Ovary (tissue), 9 donors: ENCODE measurements around the gene ENAH. TPM values are rescaled to one million over a fixed set of nuclear protein-coding genes. Genes with fewer than 3 reads are reported as not detected.
A peak's percentile ranks its signal among the peaks of the same experiment; 100 is the strongest.

Experiments used
- DNase-seq, 5 donors: peaks; one replicate each; pipeline ENCODE4 v3.0.0-alpha.2; 2019 to 2020
- H3K27ac ChIP-seq, 2 donors: fragments of 200-600 bp; one replicate each; pipeline versions ENCODE4 v1.5.1 to v1.8.0; 2019 to 2022
- H3K27me3 ChIP-seq: fragments of 200-600 bp; one replicate; pipeline ENCODE4 v1.8.0; 2022
- H3K36me3 ChIP-seq: fragments of 200-600 bp; sonication (generic); one replicate; pipeline ENCODE4 v1.5.1; 2019
- H3K4me1 ChIP-seq: one replicate; pipeline ENCODE4 v1.8.1; 2013; ENCODE audit warnings: mild to moderate bottlenecking, moderate library complexity; ENCODE audit not compliant: insufficient read depth
- H3K4me3 ChIP-seq: fragments of 200-600 bp; sonication (generic); one replicate; pipeline ENCODE4 v1.5.1; 2017
- H3K9me3 ChIP-seq, 2 donors: fragments of 200-600 bp in 1 of 2; sonication (generic) in 1 of 2; one replicate each; pipeline versions ENCODE4 v1.5.1 to v1.8.1; 2013 to 2019; ENCODE audit warnings: mild to moderate bottlenecking in 1 of 2, moderate library complexity in 1 of 2
- CTCF ChIP-seq, 3 donors: fragments of 450-650 bp in 2 of 3; fragments of 200-600 bp in 1 of 3; IDR thresholded peaks; one replicate each; pipeline versions ENCODE4 v1.5.1 to v1.8.0; 2016 to 2022; ENCODE audit warnings: antibody characterized with exemption in 3 of 3, mild to moderate bottlenecking in 1 of 3
- EP300 ChIP-seq: sonication (generic); formaldehyde crosslinking; IDR thresholded peaks from one replicate; pipeline ENCODE4 v1.6.1; 2017; ENCODE audit warnings: antibody characterized with exemption
- POLR2A ChIP-seq: fragments of 450-650 bp; IDR thresholded peaks from one replicate; pipeline ENCODE4 v1.6.1; 2017; ENCODE audit warnings: antibody characterized with exemption, mild to moderate bottlenecking, moderate library complexity
- WGBS, 3 donors: extraction: QIAGEN DNeasy Blood & Tissue Kit in 1 of 3; methylation state at CpG; one replicate each; pipeline versions ENCODE4 v1.1.5 to v1.1.7; 2013 to 2017; 5-methylcytosine and 5-hydroxymethylcytosine counted together
- intact Hi-C, 4 donors: fragments of 100-400 bp; cut with DNase I; formaldehyde crosslinking; loops; one replicate each; pipeline versions ENCODE4 v1.11.0 to v1.15.1; 2022 to 2023
- polyA plus RNA-seq, 2 donors: library from polyadenylated mRNA; stranded (reverse); fragments of 200-250 nt in 1 of 2; fragments of 350-450 nt in 1 of 2; fragmentation: Illumina TruSeq in 1 of 2; extraction: RNeasy Lipid Tissue Mini Kit (QIAGEN cat#74804) in 1 of 2; gene quantifications; one replicate each; pipeline ENCODE4 v1.2.3, GENCODE V29; 2013 to 2014
- total RNA-seq, 7 donors: library from RNA; depleted of rRNA in 2 of 7; stranded (reverse); fragments of >200 nt in 2 of 7; fragmentation: NEBNext Ultra II Directional in 3 of 7; extraction: Animal tissue kit (Norgen Biotek cat#: 25700) in 3 of 7; gene quantifications; one replicate each; pipeline versions ENCODE4 v1.1.0 to v1.2.4, GENCODE V29; 2016 to 2023
- donor health status: DM: no; HTN: no; CAD: no; lungs with moderate emphysema.
- donor health status: DM: no; HTN: no; CAD: no.
- donor health status: Bipolar disorder and iron deficiency.
- donor health status: DM: yes; HTN: yes; CAD: no.
- donor health status: DM: no; HTN: no; CAD: no.
- donor health status: DM: yes; HTN: yes; CAD: no.

Gene ENAH
- total and polyA plus RNA-seq, 9 donors, result 33.4 to 137 (median 88.6) TPM

- H3K36me3 ChIP-seq, result no peaks in the 10 kb centered on the region
- TF ChIP-seq POLR2A, result no peak
- no peak for TF ChIP-seq EP300
- no peak for TF ChIP-seq CTCF (IDR thresholded peaks at IDR 0.05)
- H3K27me3 ChIP-seq, result no peaks in the 10 kb centered on the region
- no peak overlapping the region for H3K4me3 ChIP-seq
- H3K9me3 ChIP-seq, result no peaks in the 10 kb centered on the region
- no peaks in the 10 kb centered on the region for H3K4me1 ChIP-seq
- no peak for DNase-seq
- intact Hi-C loops, result no loop called here
- 35 to 43% (median 42%) methylated on average over 5 of the region's 5 CpGs for WGBS, 3 donors
- no peak overlapping the region for H3K27ac ChIP-seq
These were observed 198.9 kb downstream of the ENAH start for GRCh38 chr1:225453797-225454648.

- peak in 1 of 5 donors; percentile 26 for DNase-seq
- peaks cover 5% of the 10 kb centered on the region for H3K4me1 ChIP-seq
These were observed 200.9 kb downstream of the ENAH start for GRCh38 chr1:225451840-225452515.

GRCh38 chr1:225451340-225451739 is 201.6 kb downstream of the ENAH start:
- WGBS, 3 donors, result 77 to 91% (median 87%) methylated on average over 6 of the region's 6 CpGs
- Histone ChIP-seq H3K9me3 (no peaks in the 10 kb centered on the region), H3K27ac (no peak overlapping the region), H3K4me1 (peaks cover 6% of the 10 kb centered on the region), H3K36me3 (no peaks in the 10 kb centered on the region), H3K4me3 (no peak overlapping the region), H3K27me3 (no peaks in the 10 kb centered on the region)
- TF ChIP-seq POLR2A (no peak), CTCF (IDR thresholded peaks at IDR 0.05) (no peak), EP300 (no peak)
- no peak for DNase-seq
- intact Hi-C loops, result no loop called here

More at GRCh38 chr1:225451840-225452515, 200.9 kb downstream of the ENAH start:
- H3K36me3 ChIP-seq, result no peaks in the 10 kb centered on the region
- H3K27me3 ChIP-seq, result no peaks in the 10 kb centered on the region
- no peak for TF ChIP-seq CTCF (IDR thresholded peaks at IDR 0.05)
- TF ChIP-seq EP300, result no peak
- TF ChIP-seq POLR2A, result no peak
- intact Hi-C loops, result no loop called here
- WGBS, 3 donors, result 84 to 89% (median 89%) methylated on average over 25 of the region's 25 CpGs
- no peak overlapping the region for H3K4me3 ChIP-seq
- H3K27ac ChIP-seq, result no peak overlapping the region
- H3K9me3 ChIP-seq, result no peaks in the 10 kb centered on the region

GRCh38 chr1:225450491-225451191 is 202.3 kb downstream of the ENAH start:
- 77 to 78% (median 78%) methylated on average over 12 of the region's 12 CpGs for WGBS, 3 donors
- intact Hi-C loops, result no loop called here
- DNase-seq, result peak in 1 of 5 donors; percentile 23
- Histone ChIP-seq H3K4me1 (peaks cover 7% of the 10 kb centered on the region), H3K36me3 (no peaks in the 10 kb centered on the region), H3K9me3 (no peaks in the 10 kb centered on the region), H3K27me3 (no peaks in the 10 kb centered on the region), H3K27ac (no peak overlapping the region), H3K4me3 (no peak overlapping the region)
- TF ChIP-seq EP300 (no peak), POLR2A (no peak), CTCF (IDR thresholded peaks at IDR 0.05) (no peak)
